HCT116 (cell line): ENCODE data around the gene IQCF2.

ENCODE experiments used
- CTCF ChIP-seq, 3 experiments: fragments of 200-600 bp in 1 of 3; sonication (generic) in 1 of 3; IDR thresholded peaks in 2 of 3; conservative IDR thresholded peaks in 1 of 3; 2 replicates each; pipeline ENCODE4 v1.5.1; 2012 to 2017; ENCODE audit warnings: low read depth in 2 of 3, low read length in 2 of 3, antibody characterized with exemption in 1 of 3, borderline replicate concordance in 1 of 3, control low read depth in 1 of 3, mild to moderate bottlenecking in 1 of 3, mixed read lengths in 1 of 3, mixed run types in 1 of 3, moderate library complexity in 1 of 3; ENCODE audit not compliant: insufficient read depth in 1 of 3
- EGR1 ChIP-seq: IDR thresholded peaks from 2 replicates; pipeline ENCODE4 v1.6.1; 2012; ENCODE audit warnings: low read depth
- EZH2 ChIP-seq: fragments of 200-600 bp; sonication (generic); IDR thresholded peaks from 2 replicates; pipeline ENCODE4 v1.6.1; 2017; ENCODE audit warnings: antibody characterized with exemption, mixed run types
- EZH2phosphoT487 ChIP-seq: fragments of 200-600 bp; IDR thresholded peaks from 2 replicates; pipeline ENCODE4 v1.6.1; 2018; ENCODE audit warnings: antibody characterized with exemption, borderline replicate concordance
- JUND ChIP-seq: IDR thresholded peaks from 2 replicates; pipeline ENCODE4 v1.6.1; 2012
- POLR2A ChIP-seq: IDR thresholded peaks from 2 replicates; pipeline ENCODE4 v1.7.0; 2011; ENCODE audit warnings: borderline replicate concordance; ENCODE audit not compliant: insufficient read depth, insufficient read length; ENCODE audit errors: extremely low read depth
- POLR2AphosphoS5 ChIP-seq: IDR thresholded peaks from 2 replicates; pipeline ENCODE4 v1.6.1; 2011; ENCODE audit warnings: mild to moderate bottlenecking, low read depth, low read length, moderate library complexity
- REST ChIP-seq: IDR thresholded peaks from 2 replicates; pipeline ENCODE4 v1.6.1; 2012; ENCODE audit warnings: low read depth
- YY1 ChIP-seq: IDR thresholded peaks from 2 replicates; pipeline ENCODE4 v1.6.1; 2011; ENCODE audit warnings: low read length, low read depth, moderate library complexity, mild to moderate bottlenecking; ENCODE audit not compliant: insufficient replicate concordance; ENCODE audit errors: extremely low read depth

- TF ChIP-seq EZH2 (no peak), POLR2AphosphoS5 (no peak), EGR1 (no peak), EZH2phosphoT487 (no peak), CTCF (IDR thresholded peaks at IDR 0.05 in 2 of 3, conservative IDR thresholded peaks at IDR 0.05 in 1 of 3; ENCODE audit: borderline replicate concordance in 1 of 3, insufficient read depth in 1 of 3, low read depth in 2 of 3, low read length in 2 of 3) (no peak), YY1 (no peak), POLR2A (no peak), JUND (no peak), REST (no peak)
Observed at GRCh38 chr3:51836606-51837005, 24.8 kb upstream of the IQCF2 start.
